ENCODE measurements around the gene TPRA1.

Gene TPRA1

DNA sequence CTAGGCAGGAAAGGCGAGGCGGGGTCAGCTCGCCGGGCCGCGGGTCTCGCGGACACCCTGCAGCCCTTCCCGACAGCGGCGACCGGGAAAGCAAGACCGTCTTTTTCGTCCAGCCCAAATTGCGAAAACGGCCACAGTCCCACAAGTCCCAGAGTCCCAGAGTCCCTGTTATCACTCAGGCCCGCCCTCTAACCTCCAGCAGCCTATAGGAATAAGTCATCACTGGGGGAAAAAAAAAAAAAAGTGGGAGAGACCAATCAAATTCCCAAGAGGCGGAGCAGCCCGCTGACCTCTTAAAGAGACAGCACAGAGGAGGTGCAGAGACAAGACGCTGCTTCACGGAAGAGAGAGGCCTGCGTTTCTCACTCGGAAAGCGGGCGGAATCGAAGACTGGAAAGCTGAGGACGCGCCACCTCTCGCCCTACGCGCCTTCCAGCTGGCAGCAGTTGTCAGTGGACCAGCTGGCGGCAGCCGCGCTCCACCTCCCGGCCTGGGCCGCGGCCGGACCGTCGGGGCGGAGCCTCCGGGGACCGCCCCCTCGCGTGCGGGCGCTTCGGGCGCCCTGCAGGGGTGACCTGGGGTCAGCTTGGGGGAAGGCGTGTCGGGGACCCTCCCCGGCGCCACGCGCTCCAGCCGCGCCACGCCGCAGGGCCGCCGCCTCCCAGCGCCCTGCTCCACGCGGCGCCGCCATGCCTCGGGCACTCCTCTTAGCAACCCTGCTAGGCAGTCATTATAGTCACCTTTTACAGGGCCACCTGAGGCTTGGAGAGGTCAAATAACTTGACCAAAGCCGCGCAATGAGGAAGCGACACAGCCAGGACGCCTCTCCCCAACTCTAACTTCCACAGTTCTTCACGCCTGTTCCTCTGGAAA, at the start of gene TPRA1:
Gene TPRA1 (minus strand): TSS at position 141 of the 873 bp plus-strand sequence. CDS start 10,587 bp downstream, outside the sequence.
- peak; percentile 88 for DNase-seq (ENCODE audit: low spot score)

GRCh38 chr3:127640042-127640355, 49.5 kb upstream of the TPRA1 start:
- DNase-seq (ENCODE audit: low spot score): no peak

- no peak for DNase-seq (ENCODE audit: low spot score)
Measured at GRCh38 chr3:127639173-127640041, 48.9 kb upstream of the TPRA1 start.

- DNase-seq (ENCODE audit: low spot score): no peak
Measured at GRCh38 chr3:127637971-127638370, 47.4 kb upstream of the TPRA1 start.

GRCh38 chr3:127637546-127637945, 47.0 kb upstream of the TPRA1 start:
- DNase-seq (ENCODE audit: low spot score): peak; percentile 62

- DNase-seq (ENCODE audit: low spot score): no peak
Measured at GRCh38 chr3:127634653-127635052, 44.1 kb upstream of the TPRA1 start.

GRCh38 chr3:127632035-127632820, 41.7 kb upstream of the TPRA1 start:
- no peak for DNase-seq (ENCODE audit: low spot score)

DNA sequence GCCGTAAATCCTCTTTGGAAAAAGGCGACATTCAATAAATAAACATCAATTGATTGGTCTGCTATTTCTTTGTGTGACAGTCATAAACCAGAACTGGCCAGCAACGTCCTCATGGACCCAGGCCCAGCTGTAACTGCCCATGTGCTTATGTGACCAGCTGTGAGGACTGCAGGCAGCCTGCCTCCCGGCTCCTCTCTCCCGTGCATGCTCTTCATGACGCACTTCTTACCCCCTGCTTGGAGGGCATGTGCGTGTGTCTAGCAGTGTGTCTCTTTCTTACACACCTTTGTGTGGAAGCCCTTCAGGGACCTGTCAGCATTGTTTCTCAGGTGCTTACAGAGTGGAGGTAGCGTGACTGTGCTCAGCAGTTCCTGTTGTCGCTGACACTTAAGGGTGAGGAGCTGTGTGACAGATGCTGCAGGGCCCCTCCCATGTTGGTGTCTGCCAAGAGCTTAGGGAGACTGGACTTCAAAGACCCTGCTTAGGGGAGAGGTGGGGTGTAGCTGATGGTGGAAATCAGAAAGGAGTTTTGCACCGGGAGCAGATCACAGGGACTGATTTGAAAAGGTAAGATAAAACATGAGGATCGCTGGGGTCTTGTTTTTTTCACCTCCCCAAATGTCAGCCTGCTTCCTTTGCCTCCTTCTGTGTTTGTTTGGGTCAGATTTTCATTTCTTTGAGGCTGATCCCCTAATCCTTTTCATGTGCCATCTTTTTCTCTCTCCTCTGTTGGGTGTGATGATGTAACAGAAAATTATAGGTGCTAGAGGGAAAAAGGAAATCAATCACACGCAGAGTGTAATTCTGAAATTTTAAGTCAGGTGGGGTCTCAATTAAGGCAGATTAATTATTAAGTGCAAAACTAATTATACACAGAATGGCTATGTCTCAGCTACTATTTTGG, 40.5 kb upstream of the TPRA1 start:
- no peak for DNase-seq (ENCODE audit: low spot score)

DNA sequence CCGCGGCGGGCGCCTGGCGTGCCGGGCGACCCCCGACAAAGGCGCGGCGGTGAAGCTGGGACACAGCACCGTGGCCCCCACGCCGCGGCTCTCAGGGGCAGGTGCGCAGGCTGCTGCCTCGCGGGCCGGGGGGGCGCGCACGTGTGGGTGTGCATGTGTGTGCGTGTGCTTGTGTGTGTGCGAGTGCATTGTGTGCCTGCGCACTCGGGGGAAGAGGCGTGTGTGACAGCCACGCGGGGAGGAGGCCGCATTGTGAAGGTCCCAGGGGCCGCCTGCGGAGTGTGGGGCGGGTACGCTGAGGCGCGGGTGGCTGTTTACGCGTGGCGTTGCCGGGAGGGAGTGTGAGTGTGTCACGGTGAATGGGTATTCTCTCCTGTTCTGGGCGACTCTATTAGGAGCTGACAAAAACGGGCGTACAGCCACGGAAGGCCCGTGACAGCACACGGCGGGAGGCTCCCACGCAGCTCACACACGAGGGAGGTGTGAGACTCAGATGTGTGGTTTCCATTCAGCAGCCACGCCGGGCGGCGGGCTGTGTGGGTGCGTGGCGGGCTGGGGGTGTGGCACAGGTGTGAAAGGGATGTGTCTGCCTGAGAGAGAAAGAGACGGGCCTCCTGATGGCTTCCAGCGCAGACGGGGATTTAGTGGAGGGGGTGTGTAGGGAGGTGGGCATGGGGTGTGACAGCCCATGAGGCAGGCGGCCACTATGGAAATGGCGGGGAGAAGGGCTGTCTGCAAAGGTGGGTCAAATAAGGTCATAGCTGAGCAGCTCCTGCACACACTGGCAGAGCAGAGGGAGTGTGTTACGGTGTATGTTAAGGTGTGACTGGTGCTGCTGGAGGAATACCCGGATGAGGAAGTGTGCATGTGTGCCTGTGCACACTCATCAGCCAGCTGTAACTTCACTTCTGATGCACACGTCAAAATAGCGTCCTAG, 39.2 kb upstream of the TPRA1 start:
- DNase-seq (ENCODE audit: low spot score): no peak

GRCh38 chr3:127628788-127629466, 38.4 kb upstream of the TPRA1 start, which contains the start of gene PODXL2:
PODXL2 (plus strand) TSS chr3:127629185; CDS start chr3:127629220, 35 bp downstream.
- DNase-seq (ENCODE audit: low spot score): no peak

DNA sequence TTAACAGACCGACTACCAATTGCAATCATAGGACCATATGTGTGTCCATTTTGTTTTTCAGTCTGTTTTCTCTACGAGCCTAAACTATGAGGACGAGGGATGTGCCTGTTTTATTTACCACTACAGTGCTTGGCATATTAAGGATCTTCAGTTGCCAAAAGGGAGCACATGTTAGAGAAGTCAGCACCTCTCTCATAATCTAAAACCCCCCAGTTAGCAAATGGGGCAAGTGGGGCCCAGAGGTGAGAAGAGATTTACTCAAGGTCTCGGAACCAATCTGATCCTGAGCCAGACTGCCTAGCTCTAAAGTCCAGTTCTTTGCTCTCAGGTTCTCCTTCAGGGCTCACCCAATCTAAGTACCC, 37.9 kb upstream of the TPRA1 start:
- no peak for DNase-seq (ENCODE audit: low spot score)

DNA sequence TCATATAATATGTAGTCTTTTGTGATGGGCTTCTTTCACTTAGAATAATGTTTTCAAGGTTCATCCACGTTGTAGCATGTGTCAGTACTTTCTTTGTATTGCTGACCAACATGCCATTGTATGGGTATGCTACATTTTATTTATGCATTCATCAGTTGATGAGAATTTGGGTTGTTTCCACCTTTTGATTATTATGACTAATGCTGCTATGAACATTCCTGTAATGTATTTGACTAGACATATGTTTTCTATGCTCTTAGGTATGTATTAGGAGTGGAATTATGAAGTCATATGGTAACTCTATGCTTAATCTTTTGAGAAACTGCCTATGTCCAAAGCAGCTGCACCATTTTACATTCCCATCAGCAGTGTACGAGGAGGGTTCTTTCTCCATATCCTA, 35.3 kb upstream of the TPRA1 start:
- no peak for DNase-seq (ENCODE audit: low spot score)

DNA sequence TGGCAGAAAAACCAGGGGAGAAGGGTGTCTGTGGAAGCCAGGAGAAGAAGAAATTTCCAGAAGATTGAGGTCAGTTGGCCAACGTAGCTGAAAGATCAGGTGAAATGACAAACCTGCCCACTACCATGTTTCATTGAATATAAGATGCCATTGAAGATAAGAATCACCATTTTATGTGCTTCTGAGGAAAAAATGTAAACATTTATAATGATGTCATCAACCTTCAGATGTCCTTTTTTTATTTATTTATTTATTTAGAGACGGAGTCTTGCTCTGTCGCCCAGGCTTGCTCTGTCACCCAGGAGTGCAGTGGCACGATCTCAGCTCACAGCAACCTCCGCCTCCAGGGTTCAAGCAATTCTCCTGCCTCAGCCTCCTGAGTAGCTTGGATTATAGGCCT, 33.5 kb upstream of the TPRA1 start:
- no peak for DNase-seq (ENCODE audit: low spot score)

- no peak for DNase-seq (ENCODE audit: low spot score)
Measured at GRCh38 chr3:127622772-127623576, 32.4 kb upstream of the TPRA1 start.

DNA sequence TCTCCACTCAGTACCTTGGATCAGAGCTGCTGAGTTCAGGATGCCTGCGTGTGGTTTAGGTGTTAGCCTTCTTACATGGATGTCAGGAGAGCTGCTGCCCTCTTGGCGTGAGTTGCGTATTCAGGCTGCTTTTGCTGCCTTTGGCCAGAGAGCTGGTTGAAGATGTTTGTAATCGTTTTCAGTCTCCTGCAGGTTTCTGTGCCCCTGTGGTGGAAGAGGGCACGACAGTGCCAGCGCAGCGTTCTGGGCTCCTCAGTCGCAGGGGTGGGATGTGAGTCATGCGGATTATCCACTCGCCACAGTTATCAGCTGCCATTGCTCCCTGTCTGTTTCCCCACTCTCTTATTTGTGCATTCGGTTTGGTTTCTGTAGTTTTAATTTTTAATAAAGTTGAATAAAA, 31.5 kb upstream of the TPRA1 start:
- DNase-seq (ENCODE audit: low spot score): no peak

GRCh38 chr3:127620637-127621375, 30.3 kb upstream of the TPRA1 start:
- no peak for DNase-seq (ENCODE audit: low spot score)

- DNase-seq (ENCODE audit: low spot score): no peak
Measured at GRCh38 chr3:127618891-127619290, 28.4 kb upstream of the TPRA1 start.

Measured in activated CD4-positive, alpha-beta T cell treated with anti-CD3 and anti-CD28 coated beads, Interleukin-2, Interleukin-4, amounts not matched to agents 100 ng/mL and 50 ng/mL, durations not matched to agents 16 hours and 8 hours (primary cell).